C4-2B (cell line): ENCODE data around the gene TRIM46.
"Not testable (repeated sequence)": the region's sequence is repeated elsewhere in the genome, so short reads cannot be mapped to it uniquely, and the experiment has no call there.

Experiments used
- H3K27ac ChIP-seq: fragments of 450-650 bp; 2 replicates; pipeline ENCODE4 v1.5.1; 2017
- ZFX ChIP-seq: fragments of 450-650 bp; IDR thresholded peaks from 2 replicates; pipeline ENCODE4 v1.6.1; 2017
- TF ChIP-seq, protein P1 (sequence below): fragments of 450-650 bp; conservative IDR thresholded peaks from 2 replicates; pipeline ENCODE4 v1.5.1; 2017; ENCODE audit warnings: mild to moderate bottlenecking

Gene TRIM46

DNA sequence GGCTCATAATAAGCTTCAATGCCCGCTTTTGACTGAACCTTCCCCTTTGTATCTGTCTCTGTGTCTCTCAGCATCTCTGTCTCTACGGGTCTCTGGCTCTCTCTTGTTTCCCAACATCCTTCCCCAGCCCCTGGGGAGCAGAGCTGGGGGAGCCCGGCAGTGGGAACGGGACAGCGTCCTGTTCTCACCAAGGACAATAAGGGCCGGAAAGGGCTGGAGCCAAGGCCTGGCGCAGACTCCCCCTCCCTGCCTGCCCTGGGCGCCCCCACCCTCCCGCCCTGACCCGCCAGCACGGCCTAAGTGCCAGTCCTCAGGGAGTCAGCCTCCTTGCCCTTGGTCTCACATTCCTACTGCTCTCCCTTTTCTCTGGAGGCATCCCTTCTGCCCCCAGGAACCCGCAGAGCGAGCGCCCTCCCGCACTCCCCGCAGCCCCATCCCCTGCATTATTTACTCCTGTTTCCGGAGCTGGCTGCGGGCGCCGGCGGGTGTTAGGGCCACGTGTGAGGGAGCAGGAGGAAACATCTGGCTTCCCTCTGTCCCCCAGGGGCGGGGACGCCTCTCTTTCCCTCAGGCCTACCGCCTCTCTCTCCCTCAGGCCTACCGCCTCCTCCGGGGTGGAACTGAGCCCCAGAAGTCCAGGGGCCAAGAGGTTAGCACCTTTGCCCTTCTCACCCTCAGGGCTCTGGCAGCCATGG is 7.0 kb upstream of the TRIM46 start:
- TF ChIP-seq ZFX: no peak
- TF ChIP-seq, protein P1, sequence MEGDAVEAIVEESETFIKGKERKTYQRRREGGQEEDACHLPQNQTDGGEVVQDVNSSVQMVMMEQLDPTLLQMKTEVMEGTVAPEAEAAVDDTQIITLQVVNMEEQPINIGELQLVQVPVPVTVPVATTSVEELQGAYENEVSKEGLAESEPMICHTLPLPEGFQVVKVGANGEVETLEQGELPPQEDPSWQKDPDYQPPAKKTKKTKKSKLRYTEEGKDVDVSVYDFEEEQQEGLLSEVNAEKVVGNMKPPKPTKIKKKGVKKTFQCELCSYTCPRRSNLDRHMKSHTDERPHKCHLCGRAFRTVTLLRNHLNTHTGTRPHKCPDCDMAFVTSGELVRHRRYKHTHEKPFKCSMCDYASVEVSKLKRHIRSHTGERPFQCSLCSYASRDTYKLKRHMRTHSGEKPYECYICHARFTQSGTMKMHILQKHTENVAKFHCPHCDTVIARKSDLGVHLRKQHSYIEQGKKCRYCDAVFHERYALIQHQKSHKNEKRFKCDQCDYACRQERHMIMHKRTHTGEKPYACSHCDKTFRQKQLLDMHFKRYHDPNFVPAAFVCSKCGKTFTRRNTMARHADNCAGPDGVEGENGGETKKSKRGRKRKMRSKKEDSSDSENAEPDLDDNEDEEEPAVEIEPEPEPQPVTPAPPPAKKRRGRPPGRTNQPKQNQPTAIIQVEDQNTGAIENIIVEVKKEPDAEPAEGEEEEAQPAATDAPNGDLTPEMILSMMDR: no peak
- no peak overlapping the region for H3K27ac ChIP-seq

- TF ChIP-seq, protein P1: peak; percentile 95
- TF ChIP-seq ZFX: no peak
- no peak overlapping the region for H3K27ac ChIP-seq
These were observed 6.2 kb upstream of the TRIM46 start for GRCh38 chr1:155167166-155168104.

DNA sequence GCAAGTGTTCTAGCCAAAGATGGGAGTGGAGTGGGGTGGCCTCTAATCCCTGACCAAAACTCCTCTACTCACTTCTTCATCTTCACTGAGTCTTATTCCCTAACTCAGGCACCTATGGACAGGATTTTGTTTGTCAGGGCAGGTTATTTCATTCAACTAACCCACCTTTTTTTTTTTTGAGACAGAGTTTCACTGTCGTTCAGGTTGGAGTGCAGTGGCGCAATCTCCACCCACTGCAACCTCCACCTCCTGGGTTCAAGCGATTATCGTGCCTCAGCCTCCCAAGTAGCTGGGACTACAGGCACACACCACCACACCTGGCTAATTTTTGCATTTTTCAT is 5.6 kb upstream of the TRIM46 start:
- TF ChIP-seq, protein P1: peak; percentile 44
- H3K27ac ChIP-seq: not testable (repeated sequence)

DNA sequence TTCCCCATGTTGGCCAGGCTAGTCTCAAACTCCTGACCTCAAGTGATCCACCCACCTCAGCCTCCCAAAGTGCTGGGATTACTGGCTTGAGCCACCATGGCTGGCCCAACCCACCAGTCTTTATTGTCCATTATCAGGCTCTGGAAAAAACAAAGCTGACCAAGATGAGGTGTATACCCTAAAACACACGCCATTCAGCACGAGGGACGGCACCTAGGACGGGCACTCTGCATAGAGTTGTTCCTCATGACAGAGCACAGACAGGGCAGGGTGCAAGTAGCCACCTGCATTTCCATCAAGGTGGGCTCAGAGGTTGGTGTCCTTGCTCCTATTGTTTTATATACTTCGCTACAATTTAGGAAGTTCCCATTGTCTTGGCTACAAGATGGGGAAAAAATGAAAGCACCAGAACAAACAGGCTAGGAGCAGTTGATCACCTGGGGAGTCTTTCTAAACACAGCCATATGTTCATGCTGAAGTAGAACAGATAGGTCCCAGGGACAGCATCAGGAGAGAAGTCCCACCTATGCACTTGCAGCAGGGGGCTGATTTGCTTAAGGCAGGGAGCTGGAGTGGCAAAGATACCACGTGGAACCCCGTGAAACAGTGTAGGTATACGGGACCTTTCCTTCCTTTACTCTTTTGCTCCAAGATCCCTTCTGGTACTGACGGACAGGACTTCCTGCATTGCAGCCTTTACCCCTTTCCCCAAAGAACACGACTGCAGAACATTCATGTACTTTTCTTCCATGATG is 5.0 kb upstream of the TRIM46 start:
- no peak overlapping the region for H3K27ac ChIP-seq
- TF ChIP-seq, protein P1: no peak
- TF ChIP-seq ZFX: no peak

DNA sequence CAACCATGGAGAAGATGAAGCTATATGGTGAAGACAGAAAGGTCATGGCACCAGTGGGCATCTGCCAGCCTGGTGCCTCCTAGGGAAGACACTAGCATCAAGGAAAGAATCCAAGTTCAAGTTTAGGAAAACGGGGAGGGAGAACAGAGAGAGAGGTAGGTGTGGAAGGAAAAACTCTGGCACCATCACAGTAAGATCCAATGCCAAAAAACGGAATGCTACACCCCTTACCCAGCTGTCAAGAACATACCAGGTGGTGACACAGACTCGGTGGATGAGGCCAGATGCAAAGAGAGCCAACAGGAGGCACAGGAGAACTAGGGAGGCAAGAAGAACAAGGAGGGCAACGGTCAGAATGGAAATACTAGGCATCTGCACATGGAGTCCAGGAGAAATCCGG is 4.1 kb upstream of the TRIM46 start:
- H3K27ac ChIP-seq: no peak overlapping the region
- TF ChIP-seq, protein P1: no peak
- TF ChIP-seq ZFX: no peak

GRCh38 chr1:155170101-155170785 is 3.4 kb upstream of the TRIM46 start:
- TF ChIP-seq, protein P1: no peak
- no peak for TF ChIP-seq ZFX

More at GRCh38 chr1:155170101-155170785, 3.4 kb upstream of the TRIM46 start:
- no peak overlapping the region for H3K27ac ChIP-seq
